ENCODE data around the gene BBX.

The BBX gene

DNA sequence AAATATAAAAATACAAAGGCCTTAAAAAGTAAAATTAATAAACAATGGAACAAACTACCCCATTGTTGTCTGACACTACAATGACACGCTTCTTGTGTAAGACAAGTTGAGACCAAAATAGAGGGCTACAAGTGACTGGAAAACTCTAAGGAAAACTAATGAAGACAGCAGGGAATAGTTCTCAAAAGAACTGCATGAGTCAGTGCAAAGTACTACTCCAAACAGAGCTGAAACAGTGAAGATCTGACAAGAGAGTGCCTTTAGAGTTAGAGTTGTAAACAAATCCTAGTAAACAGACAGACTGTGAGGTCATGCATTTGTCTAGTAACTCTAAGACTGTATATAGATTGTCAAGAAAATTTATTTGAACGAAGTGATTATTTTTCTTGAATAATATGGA lies 233.9 kb downstream of the BBX start:
- H3K9me3 Mint-ChIP-seq = no peaks in the 10 kb centered on the region
- DNase-seq (ENCODE audit: low spot score) = no peak
- no peaks in the 10 kb centered on the region for H3K4me1 Mint-ChIP-seq (ENCODE audit: low read depth)
- no peak overlapping the region for H3K4me3 Mint-ChIP-seq
- no peaks in the 10 kb centered on the region for H3K36me3 Mint-ChIP-seq (ENCODE audit: low read depth)
- H3K27ac Mint-ChIP-seq = no peak overlapping the region
- H3K27me3 Mint-ChIP-seq (ENCODE audit: low read depth) = no peaks in the 10 kb centered on the region

DNA sequence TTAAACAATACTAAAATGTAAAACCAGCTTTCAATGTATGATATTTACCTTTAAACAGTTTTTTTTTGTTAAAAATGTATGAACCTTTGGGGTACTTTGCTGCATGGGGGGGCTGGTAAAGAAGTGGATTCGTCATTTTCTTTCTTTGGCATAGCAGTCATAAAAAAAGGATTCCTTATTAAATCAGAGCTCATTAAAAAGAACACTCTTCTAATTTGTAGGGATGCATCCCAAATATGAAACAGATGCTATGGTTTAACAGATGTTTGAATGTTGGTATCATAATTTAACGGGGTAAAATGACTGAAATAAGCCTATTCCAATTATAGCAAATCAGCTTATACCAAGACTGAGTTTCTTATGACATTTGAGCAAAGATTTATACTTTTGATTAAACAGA lies 234.4 kb downstream of the BBX start:
- H3K36me3 Mint-ChIP-seq (ENCODE audit: low read depth) = no peaks in the 10 kb centered on the region

DNA sequence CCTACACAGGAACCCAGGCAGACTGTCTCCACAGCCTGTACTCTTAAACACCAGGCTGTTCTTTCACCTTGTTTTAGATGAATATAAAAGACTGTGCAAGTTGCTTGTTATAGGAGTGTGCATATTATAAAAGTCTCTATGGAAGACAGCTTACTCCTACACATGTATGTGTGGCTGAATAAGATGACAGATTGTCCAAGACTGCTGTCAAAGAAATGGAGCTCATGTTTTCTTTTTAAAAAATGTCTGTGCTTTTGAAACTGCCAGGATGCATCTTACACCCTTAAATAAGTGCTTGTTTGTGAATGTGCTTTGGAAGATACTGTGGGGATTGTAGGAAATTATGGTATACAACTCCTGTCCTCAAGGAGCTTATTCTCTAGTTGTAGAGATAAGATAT lies 237.4 kb downstream of the BBX start:
- H3K36me3 Mint-ChIP-seq (ENCODE audit: low read depth) = no peaks in the 10 kb centered on the region
- H3K9me3 Mint-ChIP-seq = no peaks in the 10 kb centered on the region
- DNase-seq (ENCODE audit: low spot score) = no peak
- H3K27ac Mint-ChIP-seq = no peak overlapping the region
- no peak overlapping the region for H3K4me3 Mint-ChIP-seq
- no peaks in the 10 kb centered on the region for H3K27me3 Mint-ChIP-seq (ENCODE audit: low read depth)
- no peaks in the 10 kb centered on the region for H3K4me1 Mint-ChIP-seq (ENCODE audit: low read depth)

More for the DNA sequence above, 234.4 kb downstream of the BBX start:
- no peaks in the 10 kb centered on the region for H3K4me1 Mint-ChIP-seq (ENCODE audit: low read depth)
- H3K4me3 Mint-ChIP-seq = no peak overlapping the region
- H3K27ac Mint-ChIP-seq = no peak overlapping the region
- no peak for DNase-seq (ENCODE audit: low spot score)
- no peaks in the 10 kb centered on the region for H3K9me3 Mint-ChIP-seq
- no peaks in the 10 kb centered on the region for H3K27me3 Mint-ChIP-seq (ENCODE audit: low read depth)

DNA sequence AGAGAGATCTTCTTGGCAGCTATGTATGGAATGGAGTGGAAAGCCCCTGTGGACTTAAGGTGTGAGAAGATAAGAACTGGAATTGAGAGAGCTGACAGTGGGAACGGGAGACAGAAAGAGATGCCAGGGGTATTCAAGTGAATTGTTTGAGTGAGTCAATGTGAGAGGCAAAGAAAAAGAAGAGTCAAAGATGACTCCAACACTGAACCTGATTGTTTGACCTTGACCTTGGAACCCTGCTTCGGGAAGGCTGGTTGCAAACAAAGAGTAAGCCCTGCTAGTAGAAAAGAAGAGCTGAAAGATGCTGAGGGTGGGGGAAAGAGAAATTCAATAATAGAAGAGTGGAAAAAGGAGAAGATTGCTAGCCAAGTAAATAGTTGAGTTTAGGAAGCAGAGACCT lies 238.6 kb downstream of the BBX start:
- Mint-ChIP-seq H3K27me3 (ENCODE audit: low read depth) (no peaks in the 10 kb centered on the region), H3K27ac (no peak overlapping the region), H3K4me1 (ENCODE audit: low read depth) (no peaks in the 10 kb centered on the region), H3K36me3 (ENCODE audit: low read depth) (no peaks in the 10 kb centered on the region), H3K9me3 (no peaks in the 10 kb centered on the region), H3K4me3 (no peak overlapping the region)
- DNase-seq (ENCODE audit: low spot score) = no peak

DNA sequence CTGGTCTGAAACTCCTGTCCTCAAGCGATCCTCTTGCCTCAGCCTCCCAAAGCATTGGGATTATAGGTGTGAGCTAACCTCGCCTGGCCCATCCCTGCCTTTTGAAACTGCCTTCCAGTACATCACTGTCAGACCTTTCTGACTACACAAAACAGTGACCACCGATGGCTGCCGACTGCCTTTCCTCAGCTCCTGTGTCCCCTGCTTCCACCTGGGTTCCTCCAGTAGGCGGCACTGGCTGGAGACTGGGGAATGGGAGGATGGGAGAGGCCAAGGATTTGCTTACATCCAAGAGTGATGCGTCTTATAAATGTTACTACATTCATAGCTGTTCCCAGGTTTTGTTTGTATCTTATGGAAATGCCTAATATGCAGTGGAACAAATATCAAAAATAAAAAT lies 242.8 kb downstream of the BBX start:
- Mint-ChIP-seq H3K27me3 (ENCODE audit: low read depth) (no peaks in the 10 kb centered on the region), H3K4me3 (no peak overlapping the region), H3K9me3 (no peaks in the 10 kb centered on the region), H3K4me1 (ENCODE audit: low read depth) (no peaks in the 10 kb centered on the region), H3K27ac (no peak overlapping the region), H3K36me3 (ENCODE audit: low read depth) (no peaks in the 10 kb centered on the region)
- DNase-seq (ENCODE audit: low spot score) = no peak

DNA sequence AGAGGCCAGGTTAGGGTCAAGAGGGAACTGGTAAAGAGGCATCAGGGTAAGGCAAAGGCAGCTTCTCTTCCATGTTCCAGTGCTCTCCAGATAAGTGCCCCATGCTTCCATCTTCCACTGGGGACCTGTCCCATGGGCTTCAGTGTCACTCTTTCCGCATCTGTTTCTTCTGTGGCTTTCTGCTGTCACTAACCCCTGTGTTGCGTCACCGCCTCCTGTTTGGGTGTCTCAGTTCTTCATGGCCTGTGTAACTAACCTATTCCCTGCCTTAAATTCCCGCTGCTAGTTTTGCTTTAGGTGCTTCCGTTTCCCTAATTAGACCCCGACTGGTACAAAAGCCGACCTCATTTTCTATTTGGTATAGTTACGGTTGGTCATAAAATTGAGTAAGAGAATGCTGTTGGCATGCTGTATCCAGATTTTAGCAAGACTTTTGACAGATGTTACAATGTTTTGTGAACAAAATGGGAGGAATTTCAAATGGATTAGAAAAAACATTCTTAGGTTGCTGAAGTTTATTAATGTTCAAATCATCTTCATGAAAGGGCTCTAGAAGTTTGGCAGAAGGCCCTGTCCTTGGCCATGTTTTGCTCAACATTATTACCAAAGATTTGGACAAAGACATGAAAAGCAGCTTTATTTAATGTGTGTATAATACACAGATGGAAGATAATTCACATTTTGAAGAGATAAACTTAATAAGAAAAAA lies 245.3 kb downstream of the BBX start:
- no peaks in the 10 kb centered on the region for H3K4me1 Mint-ChIP-seq (ENCODE audit: low read depth)
- no peaks in the 10 kb centered on the region for H3K27me3 Mint-ChIP-seq (ENCODE audit: low read depth)
- no peak overlapping the region for H3K27ac Mint-ChIP-seq
- no peak for DNase-seq (ENCODE audit: low spot score)
- H3K4me3 Mint-ChIP-seq = no peak overlapping the region
- H3K9me3 Mint-ChIP-seq = no peaks in the 10 kb centered on the region
- H3K36me3 Mint-ChIP-seq (ENCODE audit: low read depth) = peaks cover 2% of the 10 kb centered on the region

DNA sequence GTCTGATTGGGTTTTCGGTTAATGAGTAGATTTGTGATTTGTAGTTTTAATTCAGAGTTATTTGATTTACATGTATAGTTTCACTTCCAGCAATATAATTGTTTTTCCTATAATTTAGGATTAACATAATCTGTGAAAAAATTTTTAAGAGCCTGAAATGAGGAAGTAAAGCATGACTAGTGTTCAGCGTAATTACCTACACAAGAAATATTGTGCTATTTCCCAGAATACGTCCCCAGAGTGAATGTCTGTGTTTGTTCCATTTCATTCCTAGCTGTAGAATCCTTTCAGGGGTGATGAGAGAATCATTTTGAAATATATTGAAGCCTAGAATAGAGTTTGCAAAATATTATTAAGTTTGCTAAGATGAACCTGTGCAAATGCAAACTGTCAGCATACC lies 247.1 kb downstream of the BBX start:
- no peak for DNase-seq (ENCODE audit: low spot score)
- Mint-ChIP-seq H3K36me3 (ENCODE audit: low read depth) (peaks cover 2% of the 10 kb centered on the region), H3K4me1 (ENCODE audit: low read depth) (no peaks in the 10 kb centered on the region), H3K27me3 (ENCODE audit: low read depth) (no peaks in the 10 kb centered on the region), H3K27ac (no peak overlapping the region), H3K9me3 (no peaks in the 10 kb centered on the region), H3K4me3 (no peak overlapping the region)

DNA sequence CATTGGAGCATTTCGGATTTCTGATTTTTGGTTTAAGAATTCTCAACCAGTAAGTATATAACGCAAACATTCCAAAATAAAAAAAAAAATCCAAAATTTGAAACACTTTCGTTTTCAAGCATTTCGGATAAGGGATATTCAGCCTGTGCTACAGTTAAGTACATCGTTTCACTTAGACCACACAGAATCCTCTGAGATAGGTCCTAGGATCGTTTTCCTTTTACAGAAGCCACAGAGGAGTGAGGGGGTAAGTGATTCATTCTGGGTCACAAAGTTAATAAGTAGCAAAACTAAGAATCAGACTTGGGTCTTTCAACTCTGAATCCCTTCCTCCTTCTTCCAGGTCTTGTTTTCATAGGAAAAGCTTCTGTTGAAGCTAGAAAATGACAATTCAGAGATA lies 249.3 kb downstream of the BBX start:
- H3K4me3 Mint-ChIP-seq = no peak overlapping the region
- H3K9me3 Mint-ChIP-seq = no peaks in the 10 kb centered on the region
- no peaks in the 10 kb centered on the region for H3K27me3 Mint-ChIP-seq (ENCODE audit: low read depth)
- DNase-seq (ENCODE audit: low spot score) = no peak
- H3K4me1 Mint-ChIP-seq (ENCODE audit: low read depth) = no peaks in the 10 kb centered on the region
- H3K36me3 Mint-ChIP-seq (ENCODE audit: low read depth) = peaks cover 2% of the 10 kb centered on the region
- H3K27ac Mint-ChIP-seq = no peak overlapping the region

DNA sequence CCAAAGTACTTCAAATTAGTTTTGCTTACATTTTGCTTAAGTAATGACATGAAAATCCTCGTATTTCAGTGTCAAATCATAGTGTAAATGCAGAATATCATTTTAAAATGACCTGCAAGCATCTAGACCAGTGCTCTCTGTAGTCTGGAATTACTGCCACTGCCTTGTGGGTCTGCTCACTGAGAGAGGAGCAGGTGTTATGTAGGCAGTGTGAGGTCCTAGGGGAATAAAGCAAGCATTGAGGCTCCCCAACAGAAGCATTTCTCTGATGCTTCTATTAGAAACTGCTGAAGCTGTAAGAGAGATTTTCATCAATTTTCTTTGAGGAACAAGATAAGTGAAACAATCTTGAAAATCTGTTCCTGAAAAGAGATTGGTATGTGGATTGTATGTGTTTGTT lies 253.2 kb downstream of the BBX start:
- Mint-ChIP-seq H3K9me3 (no peaks in the 10 kb centered on the region), H3K4me1 (ENCODE audit: low read depth) (peaks cover 2% of the 10 kb centered on the region), H3K27ac (no peak overlapping the region), H3K4me3 (no peak overlapping the region), H3K36me3 (ENCODE audit: low read depth) (peaks cover 5% of the 10 kb centered on the region), H3K27me3 (ENCODE audit: low read depth) (no peaks in the 10 kb centered on the region)
- no peak for DNase-seq (ENCODE audit: low spot score)

DNA sequence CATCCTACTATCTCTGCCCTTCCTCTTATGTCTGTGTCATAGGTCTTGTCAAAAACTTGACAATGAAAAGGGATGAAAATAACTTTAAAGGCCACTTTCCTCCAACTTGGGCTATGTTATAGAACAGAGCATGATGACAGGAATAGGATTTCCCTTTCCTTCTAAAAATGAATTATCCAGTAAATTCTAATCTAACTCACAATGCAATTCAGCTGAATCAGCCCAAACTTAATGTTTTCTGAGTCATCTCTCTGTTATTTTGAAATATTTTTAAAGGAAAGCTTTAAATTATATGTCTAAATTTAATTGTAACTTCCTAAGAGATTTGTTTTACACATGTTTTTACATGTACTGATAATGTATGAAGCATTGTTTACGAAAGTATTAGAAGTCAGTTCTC lies 258.5 kb downstream of the BBX start:
- Mint-ChIP-seq H3K4me1 (ENCODE audit: low read depth) (peaks cover 2% of the 10 kb centered on the region), H3K4me3 (no peak overlapping the region), H3K27me3 (ENCODE audit: low read depth) (no peaks in the 10 kb centered on the region), H3K9me3 (no peaks in the 10 kb centered on the region), H3K36me3 (ENCODE audit: low read depth) (peaks cover 15% of the 10 kb centered on the region), H3K27ac (no peak overlapping the region)
- no peak for DNase-seq (ENCODE audit: low spot score)

DNA sequence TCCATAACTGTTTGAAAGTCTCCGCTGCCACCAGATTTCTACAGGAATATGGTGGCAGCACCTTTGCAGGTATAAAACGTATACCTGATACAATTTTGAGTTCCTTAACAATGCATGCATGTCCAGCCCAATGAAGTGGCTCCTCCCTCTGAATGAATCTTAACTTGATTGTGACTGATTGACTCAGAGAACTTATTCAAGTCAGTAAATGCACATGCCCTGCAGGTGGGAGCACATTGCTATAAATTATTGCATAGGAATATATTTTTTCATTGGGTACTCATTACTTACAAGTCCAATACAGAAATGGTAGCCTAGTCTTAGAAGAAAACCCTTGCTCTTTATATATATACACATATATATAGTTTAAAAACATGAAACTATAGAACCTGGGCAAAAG lies 259.3 kb downstream of the BBX start:
- Mint-ChIP-seq H3K9me3 (no peaks in the 10 kb centered on the region), H3K4me3 (no peak overlapping the region), H3K27me3 (ENCODE audit: low read depth) (no peaks in the 10 kb centered on the region), H3K36me3 (ENCODE audit: low read depth) (peaks cover 15% of the 10 kb centered on the region), H3K4me1 (ENCODE audit: low read depth) (peaks cover 2% of the 10 kb centered on the region), H3K27ac (no peak overlapping the region)
- DNase-seq (ENCODE audit: low spot score) = no peak

DNA sequence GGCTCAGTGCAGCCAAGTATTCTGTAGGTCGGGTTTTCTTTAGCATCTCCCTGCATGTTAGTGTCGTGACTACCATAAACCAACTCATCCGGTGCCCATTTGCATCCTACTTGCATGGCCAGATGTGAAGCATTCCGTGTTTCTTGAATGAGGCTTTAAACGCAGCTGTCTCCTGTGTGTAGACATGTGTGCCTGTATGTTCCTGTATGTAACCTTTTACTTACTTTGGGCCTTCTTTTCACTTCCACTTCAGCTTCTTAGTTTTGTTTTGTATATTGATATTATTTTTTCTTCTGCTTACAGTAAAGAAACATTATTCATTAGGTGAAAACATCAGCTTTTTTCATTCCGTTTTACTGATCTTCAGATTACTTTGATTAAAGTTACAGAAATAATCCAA lies 267.9 kb downstream of the BBX start:
- no peaks in the 10 kb centered on the region for H3K27me3 Mint-ChIP-seq (ENCODE audit: low read depth)
- H3K9me3 Mint-ChIP-seq = no peaks in the 10 kb centered on the region
- no peaks in the 10 kb centered on the region for H3K4me1 Mint-ChIP-seq (ENCODE audit: low read depth)
- peaks cover 14% of the 10 kb centered on the region for H3K36me3 Mint-ChIP-seq (ENCODE audit: low read depth)
- H3K4me3 Mint-ChIP-seq = no peak overlapping the region
- DNase-seq (ENCODE audit: low spot score) = no peak
- H3K27ac Mint-ChIP-seq = no peak overlapping the region

DNA sequence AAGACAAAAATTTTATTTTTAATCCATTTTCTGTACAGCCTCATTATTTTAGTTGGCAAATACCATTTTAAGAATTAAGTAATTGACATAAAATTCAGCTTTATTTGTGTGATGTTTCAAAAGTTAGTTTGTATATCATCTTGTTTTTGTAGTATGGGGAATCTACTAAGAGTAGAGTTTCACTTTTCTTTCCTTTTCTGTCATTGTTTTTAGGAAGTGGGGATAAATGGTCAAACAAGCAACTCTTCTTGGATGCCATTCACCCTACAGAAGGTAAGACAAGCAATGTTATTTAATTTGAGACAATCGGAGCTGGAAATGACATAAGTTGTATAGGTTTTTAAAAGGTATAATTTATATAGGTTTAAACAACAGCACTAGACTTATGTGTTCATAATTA lies 268.3 kb downstream of the BBX start:
- Mint-ChIP-seq H3K4me1 (ENCODE audit: low read depth) (no peaks in the 10 kb centered on the region), H3K36me3 (ENCODE audit: low read depth) (peaks cover 14% of the 10 kb centered on the region), H3K27me3 (ENCODE audit: low read depth) (no peaks in the 10 kb centered on the region), H3K27ac (no peak overlapping the region), H3K9me3 (no peaks in the 10 kb centered on the region), H3K4me3 (no peak overlapping the region)
- DNase-seq (ENCODE audit: low spot score) = no peak

DNA sequence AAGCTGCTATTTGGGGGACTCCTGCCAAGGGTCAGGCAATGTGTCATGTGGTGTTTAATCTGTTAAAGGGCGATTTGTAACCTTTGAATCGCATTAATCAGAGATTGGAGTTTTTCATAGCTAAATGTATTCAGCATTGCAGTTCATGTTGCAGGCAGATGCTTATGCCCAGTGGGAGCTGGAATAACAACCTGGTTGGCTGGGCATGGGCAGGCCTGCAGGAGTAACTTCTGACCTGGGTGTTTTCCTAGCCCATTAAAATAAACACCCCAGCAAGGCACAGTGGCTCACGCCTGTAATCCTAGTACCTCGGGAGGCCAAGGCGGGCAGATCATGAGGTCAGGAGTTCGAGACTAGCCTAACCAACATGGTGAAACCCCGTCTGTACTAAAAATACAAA lies 268.7 kb downstream of the BBX start:
- H3K9me3 Mint-ChIP-seq = no peaks in the 10 kb centered on the region
- H3K4me1 Mint-ChIP-seq (ENCODE audit: low read depth) = no peaks in the 10 kb centered on the region
- H3K4me3 Mint-ChIP-seq = no peak overlapping the region
- DNase-seq (ENCODE audit: low spot score) = no peak
- no peaks in the 10 kb centered on the region for H3K27me3 Mint-ChIP-seq (ENCODE audit: low read depth)
- peaks cover 12% of the 10 kb centered on the region for H3K36me3 Mint-ChIP-seq (ENCODE audit: low read depth)
- H3K27ac Mint-ChIP-seq = no peak overlapping the region

DNA sequence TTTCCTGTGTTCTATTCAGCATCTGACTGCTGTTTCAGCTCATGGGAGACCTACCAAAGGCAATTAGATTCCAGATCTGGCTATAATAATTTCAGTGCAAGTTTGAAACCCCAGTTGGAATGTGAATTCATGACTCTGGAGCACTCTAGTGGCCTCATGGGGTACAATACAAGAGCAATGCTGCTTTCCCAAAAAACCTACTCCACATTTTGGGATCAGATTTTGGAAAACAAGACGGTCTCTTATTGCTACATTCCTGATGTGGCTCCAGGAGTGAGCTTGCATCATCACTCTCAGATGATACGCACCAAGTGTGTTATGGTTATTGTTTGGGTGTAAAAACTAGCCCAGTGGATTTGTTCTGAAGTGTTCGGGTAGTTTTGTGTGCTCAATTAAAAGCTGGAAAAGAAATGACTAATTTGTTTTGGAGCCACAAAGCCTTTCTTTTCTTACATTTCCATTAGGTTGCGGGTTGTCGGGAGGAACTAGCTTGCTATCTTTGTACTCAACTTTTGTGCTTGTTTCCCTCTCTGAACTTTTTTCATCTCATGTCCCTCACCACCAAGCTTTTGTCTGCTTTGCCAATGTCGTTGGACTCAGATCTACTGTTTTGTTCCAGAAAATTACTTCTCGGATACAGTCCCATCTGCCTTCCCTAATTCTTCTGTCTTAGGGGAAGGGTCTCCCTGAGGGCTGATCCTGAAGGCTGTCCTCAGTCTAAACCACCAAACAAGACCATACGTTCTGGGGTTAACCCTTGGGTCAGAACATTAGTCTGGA lies 272.1 kb downstream of the BBX start:
- H3K9me3 Mint-ChIP-seq = no peaks in the 10 kb centered on the region
- H3K4me3 Mint-ChIP-seq = no peak overlapping the region
- no peak overlapping the region for H3K27ac Mint-ChIP-seq
- H3K36me3 Mint-ChIP-seq (ENCODE audit: low read depth) = peaks cover 18% of the 10 kb centered on the region
- no peaks in the 10 kb centered on the region for H3K27me3 Mint-ChIP-seq (ENCODE audit: low read depth)
- peaks cover 1% of the 10 kb centered on the region for H3K4me1 Mint-ChIP-seq (ENCODE audit: low read depth)
- no peak for DNase-seq (ENCODE audit: low spot score)

All from T-helper 2 cell treated with Interferon-gamma antibody and Interleukin-4, amounts not matched to agents 5 μg/mL and 100 μg/mL, for 36 hours (primary cell).